Measurements from ENCODE around the gene GPBP1. TPM values are rescaled to one million over a fixed set of nuclear protein-coding genes. Genes with fewer than 3 reads are reported as not detected.
"Not testable (repeated sequence)": the region's sequence is repeated elsewhere in the genome, so short reads cannot be mapped to it uniquely, and the experiment has no call there.

GPBP1 gene
- total RNA-seq, 1 donor from 2014 or later: 54.0 TPM

GRCh38 chr5:57174890-57175510 is 1.1 kb downstream of the GPBP1 start:
- ATAC-seq (ENCODE audit: poor library complexity) (no peak), DNase-seq (no peak)
- intact Hi-C loops (cut with DNase I): loop anchor here (5.0 to 10.0 kb wide), 2 partner anchors 32 to 220 kb away; partner anchors contain the start of gene MIER3

GRCh38 chr5:57175551-57176309 is 1.9 kb downstream of the GPBP1 start:
- DNase-seq: no peak
- intact Hi-C loops (cut with DNase I): loop anchor here (10.0 kb wide), 1 partner anchor 221 kb away; the partner anchor contains the start of gene MIER3
- no peak for ATAC-seq (ENCODE audit: poor library complexity)

- intact Hi-C loops (cut with DNase I): loop anchor here (10.0 kb wide), 1 partner anchor 222 kb away; the partner anchor contains the start of gene MIER3
- ATAC-seq (ENCODE audit: poor library complexity) (no peak), DNase-seq (no peak)
Measured at GRCh38 chr5:57176350-57176857, 2.5 kb downstream of the GPBP1 start.

GRCh38 chr5:57177479-57178156 is 3.8 kb downstream of the GPBP1 start:
- intact Hi-C loops (cut with DNase I): loop anchor here (10.0 kb wide), 1 partner anchor 223 kb away; the partner anchor contains the start of gene MIER3
- ATAC-seq (ENCODE audit: poor library complexity) (no peak), DNase-seq (no peak)

- not testable (repeated sequence) for DNase-seq; ATAC-seq (ENCODE audit: poor library complexity)
- intact Hi-C loops (cut with DNase I): loop anchor here (10.0 kb wide), 1 partner anchor 223 kb away; the partner anchor contains the start of gene MIER3
Measured at GRCh38 chr5:57178238-57178637, 4.4 kb downstream of the GPBP1 start.

GRCh38 chr5:57179262-57180200 is 5.7 kb downstream of the GPBP1 start:
- intact Hi-C loops (cut with DNase I): loop anchor here (10.0 kb wide), 1 partner anchor 225 kb away; the partner anchor contains the start of gene MIER3
- peak; percentile 27 for ATAC-seq (ENCODE audit: poor library complexity)

GRCh38 chr5:57181154-57181553 is 7.3 kb downstream of the GPBP1 start:
- ATAC-seq (ENCODE audit: poor library complexity) (no peak), DNase-seq (no peak)
- intact Hi-C loops (cut with DNase I): no loop called here

More at GRCh38 chr5:57179262-57180200, 5.7 kb downstream of the GPBP1 start:
- no peak for DNase-seq

GRCh38 chr5:57184322-57184721 is 10.5 kb downstream of the GPBP1 start:
- intact Hi-C loops (cut with DNase I): no loop called here
- DNase-seq (no peak), ATAC-seq (ENCODE audit: poor library complexity) (no peak)

- ATAC-seq (ENCODE audit: poor library complexity): no peak
- intact Hi-C loops (cut with DNase I): no loop called here
Measured at GRCh38 chr5:57185313-57185712, 11.5 kb downstream of the GPBP1 start.

GRCh38 chr5:57186194-57186593 is 12.3 kb downstream of the GPBP1 start:
- DNase-seq: no peak
- intact Hi-C loops (cut with DNase I): no loop called here
- ATAC-seq (ENCODE audit: poor library complexity): no peak

More at GRCh38 chr5:57185313-57185712, 11.5 kb downstream of the GPBP1 start:
- no peak for DNase-seq

GRCh38 chr5:57187977-57188376 is 14.1 kb downstream of the GPBP1 start:
- intact Hi-C loops (cut with DNase I); DNase-seq; ATAC-seq (ENCODE audit: poor library complexity): not testable (repeated sequence)

- ATAC-seq (ENCODE audit: poor library complexity) (no peak), DNase-seq (no peak)
- intact Hi-C loops (cut with DNase I): no loop called here
Measured at GRCh38 chr5:57189515-57189914, 15.7 kb downstream of the GPBP1 start.

GRCh38 chr5:57190593-57190992 is 16.7 kb downstream of the GPBP1 start:
- no peak for DNase-seq
- intact Hi-C loops (cut with DNase I): no loop called here
- no peak for ATAC-seq (ENCODE audit: poor library complexity)

- intact Hi-C loops (cut with DNase I): no loop called here
- ATAC-seq (ENCODE audit: poor library complexity) (no peak), DNase-seq (no peak)
Measured at GRCh38 chr5:57191163-57191562, 17.3 kb downstream of the GPBP1 start.

GRCh38 chr5:57191986-57192385 is 18.1 kb downstream of the GPBP1 start:
- ATAC-seq (ENCODE audit: poor library complexity): no peak
- intact Hi-C loops (cut with DNase I): no loop called here
- no peak for DNase-seq

GRCh38 chr5:57192832-57193231 is 19.0 kb downstream of the GPBP1 start:
- ATAC-seq (ENCODE audit: poor library complexity); intact Hi-C loops (cut with DNase I); DNase-seq: not testable (repeated sequence)

- ATAC-seq (ENCODE audit: poor library complexity) (no peak), DNase-seq (no peak)
- intact Hi-C loops (cut with DNase I): no loop called here
Measured at GRCh38 chr5:57193757-57194413, 20.0 kb downstream of the GPBP1 start.

All from Right ventricle myocardium superior (tissue), 1 donor.